HG02588 (cell line): ENCODE results near the gene ADGRB3.
"Not testable (repeated sequence)": the region's sequence is repeated elsewhere in the genome, so short reads cannot be mapped to it uniquely, and the experiment has no call there.

ENCODE experiments used
- ATAC-seq: cut with Tn5 transposase; IDR thresholded peaks from one replicate; pipeline ENCODE4 v1.9.1; 2021; ENCODE audit warnings: mild to moderate bottlenecking, moderate library complexity; ENCODE audit not compliant: unreplicated experiment

The ADGRB3 gene

DNA sequence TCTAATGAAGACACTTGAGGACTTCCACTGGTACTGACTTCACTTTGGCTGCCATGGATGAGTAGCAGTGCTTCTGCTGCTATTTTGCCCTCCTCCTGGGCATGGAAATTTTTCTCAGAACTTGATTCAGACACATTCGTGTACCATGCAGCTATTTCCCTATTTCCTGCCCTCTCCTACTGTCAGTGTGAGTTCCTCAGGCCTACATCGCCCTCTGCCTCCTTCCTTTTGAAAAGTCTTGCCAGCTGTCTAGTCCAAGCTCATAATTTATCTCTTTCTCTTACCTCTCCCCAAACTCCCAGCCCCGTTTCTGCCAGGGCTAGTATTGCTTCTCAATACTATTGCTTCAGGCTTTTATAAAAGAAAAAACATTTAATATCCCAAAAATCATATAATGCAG is 470.2 kb downstream of the ADGRB3 start:
- no peak for ATAC-seq

DNA sequence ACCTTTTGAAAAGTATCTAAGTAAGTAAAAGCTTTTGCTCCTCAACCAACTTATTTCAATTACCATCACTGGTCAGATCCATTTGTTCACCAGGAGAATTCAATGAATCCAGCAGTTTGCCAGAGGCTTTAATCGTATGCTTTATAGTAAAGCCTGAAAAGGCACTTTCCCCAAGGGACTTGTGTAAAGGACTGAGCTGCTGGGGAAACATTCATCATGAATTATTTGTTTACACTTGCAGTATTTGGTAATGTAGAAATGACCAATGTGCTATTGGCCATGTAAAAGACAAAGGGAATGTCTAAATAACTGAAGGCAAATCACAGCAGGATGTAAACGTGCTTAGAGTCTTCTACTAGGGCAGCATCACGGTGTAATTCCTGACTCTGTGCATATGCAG is 471.4 kb downstream of the ADGRB3 start:
- ATAC-seq, result no peak

DNA sequence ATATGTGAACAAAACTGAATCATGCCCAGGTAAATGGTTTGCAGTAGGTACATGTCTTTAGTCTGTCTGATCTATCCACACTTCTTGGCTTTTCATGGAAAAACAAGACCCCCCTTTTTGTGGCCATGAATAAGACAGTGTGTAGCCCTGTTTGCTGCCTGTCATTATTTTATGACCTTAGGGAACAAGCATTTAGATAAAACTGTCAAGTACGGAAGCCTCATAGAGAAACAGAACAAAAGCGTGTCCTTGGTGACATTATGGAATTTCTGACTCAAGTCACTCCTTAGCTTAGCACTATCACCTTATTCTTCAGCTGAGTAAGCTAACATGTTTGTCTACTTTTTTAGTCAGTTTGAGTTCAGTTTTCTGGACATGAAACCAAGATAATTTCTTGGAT is 476.2 kb downstream of the ADGRB3 start:
- no peak for ATAC-seq

DNA sequence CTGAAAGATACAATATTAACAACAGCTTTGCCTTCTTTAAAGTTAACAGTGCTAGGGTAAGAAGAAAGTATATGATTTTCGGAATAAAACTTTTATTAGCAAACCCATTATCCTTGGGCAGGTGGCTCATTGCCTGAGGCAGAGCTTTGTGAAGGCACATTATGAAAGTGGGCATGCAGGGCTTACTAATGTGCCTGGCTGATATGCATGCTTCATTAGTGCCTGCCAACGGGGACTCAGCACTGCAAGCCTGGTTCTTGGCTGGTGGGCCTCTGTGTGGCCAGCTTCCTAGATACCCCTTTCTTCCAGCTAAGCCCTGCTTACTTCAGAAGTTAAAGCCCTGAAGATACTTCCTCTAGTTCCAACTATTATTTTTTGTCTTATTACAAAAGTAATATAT is 481.6 kb downstream of the ADGRB3 start:
- ATAC-seq, result no peak

DNA sequence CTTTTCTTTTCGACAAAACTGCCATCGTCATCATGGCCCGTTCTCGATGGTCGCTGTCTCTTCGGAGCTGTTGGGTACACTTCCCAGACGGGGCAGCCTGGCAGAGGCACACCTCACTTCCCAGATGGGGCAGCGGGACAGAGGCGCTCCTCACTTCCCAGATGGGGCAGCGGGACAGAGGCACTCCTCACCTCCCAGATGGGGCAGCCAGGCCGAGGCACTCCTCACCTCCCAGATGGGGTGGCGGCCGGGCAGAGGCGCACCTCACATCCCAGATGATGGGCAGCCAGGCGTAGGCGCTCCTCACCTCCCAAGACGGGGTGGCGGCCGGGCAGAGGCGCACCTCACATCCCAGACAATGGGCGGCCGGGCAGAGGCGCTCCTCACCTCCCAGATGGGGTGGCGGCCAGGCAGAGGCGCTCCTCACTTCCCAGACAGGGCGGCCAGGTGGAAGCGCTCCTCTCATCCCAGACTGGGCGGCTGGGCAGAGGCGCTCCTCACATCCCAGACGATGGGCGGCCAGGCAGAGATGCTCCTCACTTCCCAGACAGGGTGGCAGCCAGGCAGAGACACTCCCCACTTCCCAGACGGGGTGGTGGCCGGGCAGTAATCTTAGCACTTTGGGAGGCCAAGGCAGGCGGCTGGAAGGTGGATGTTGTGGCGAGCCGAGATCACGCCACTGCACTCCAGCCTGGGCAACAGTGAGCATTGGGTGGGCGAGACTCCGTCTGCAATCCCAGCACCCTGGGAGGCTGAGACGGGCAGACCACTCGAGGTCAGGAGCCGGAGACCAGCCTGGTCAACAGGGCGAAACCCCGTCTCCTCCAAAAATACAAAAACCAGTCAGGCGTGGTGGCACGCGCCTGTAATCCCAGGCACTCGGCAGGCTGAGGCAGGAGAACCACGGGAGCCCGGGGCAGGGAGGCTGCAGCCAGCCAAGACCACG is 486.7 kb downstream of the ADGRB3 start:
- not testable (repeated sequence) for ATAC-seq

DNA sequence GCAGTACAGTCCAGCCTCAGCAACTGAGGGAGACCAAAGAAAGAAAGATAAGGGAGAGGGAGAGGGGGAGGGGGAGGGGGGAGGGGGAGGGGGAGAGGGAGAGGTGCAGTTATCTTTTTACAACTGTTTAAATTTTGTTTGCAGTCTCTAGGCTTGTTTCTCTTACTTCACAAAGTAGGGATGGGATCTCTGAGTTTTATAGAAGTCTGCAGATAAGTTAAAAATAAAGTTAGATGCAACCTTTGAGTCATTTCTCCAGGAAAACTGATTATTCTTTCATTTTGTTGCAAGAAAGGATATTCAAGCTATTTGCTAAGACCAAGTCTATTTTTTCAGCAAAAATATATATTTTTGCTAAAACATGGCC is 487.3 kb downstream of the ADGRB3 start:
- no peak for ATAC-seq

DNA sequence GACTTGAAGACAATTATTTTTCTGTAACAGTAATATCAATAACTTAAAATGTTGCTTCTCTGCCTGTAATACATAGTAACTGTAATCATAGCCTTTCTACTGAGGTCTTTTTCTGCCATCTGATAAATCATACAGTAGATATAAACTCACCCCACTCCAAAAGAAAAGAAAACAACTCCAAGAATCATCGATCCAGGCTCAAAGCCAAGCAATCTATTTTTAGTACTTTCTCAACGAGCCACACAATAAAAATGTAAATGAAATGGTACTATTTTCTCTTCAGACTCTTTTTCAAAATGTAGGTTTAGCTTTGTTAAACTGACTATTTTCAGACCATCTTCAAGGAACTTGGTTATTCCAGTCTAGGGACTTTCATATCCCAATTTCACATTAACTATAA is 493.3 kb downstream of the ADGRB3 start:
- no peak for ATAC-seq

DNA sequence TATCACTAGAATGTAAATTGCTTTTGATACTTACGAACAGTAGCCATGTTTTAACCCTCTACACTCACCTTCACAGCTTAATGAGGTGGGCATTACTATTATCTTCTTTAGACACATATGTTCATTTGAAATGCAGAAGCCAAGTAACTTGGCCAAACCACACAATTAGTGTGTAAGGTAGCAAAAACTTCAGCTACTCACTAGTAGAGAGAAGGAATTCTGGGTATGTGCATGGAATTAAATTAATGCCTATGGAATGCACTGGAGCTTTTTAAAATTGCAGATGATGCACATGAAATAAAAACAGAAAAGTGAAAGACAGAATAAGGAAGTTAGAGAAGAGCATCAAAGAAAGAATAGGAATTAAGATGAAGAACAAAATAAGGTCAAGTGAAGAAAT is 494.0 kb downstream of the ADGRB3 start:
- no peak for ATAC-seq

DNA sequence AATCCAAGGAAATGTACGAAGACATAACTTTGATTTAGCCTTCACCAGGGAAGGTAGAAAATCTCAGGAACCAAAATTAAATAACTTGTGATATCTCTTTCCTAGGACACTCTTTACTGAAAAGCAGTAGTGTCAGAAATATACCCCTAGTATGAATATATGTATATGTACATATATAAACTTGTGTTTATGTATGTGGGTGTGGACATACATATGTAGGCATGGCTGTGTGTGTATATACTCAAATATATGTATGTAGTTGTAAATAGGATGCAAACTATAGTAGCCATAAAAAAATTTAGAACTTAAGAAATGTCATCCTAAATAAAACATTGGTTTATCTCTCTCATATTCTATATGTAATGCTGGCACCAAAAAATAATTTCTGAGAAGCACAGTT is 500.8 kb downstream of the ADGRB3 start:
- ATAC-seq, result no peak

DNA sequence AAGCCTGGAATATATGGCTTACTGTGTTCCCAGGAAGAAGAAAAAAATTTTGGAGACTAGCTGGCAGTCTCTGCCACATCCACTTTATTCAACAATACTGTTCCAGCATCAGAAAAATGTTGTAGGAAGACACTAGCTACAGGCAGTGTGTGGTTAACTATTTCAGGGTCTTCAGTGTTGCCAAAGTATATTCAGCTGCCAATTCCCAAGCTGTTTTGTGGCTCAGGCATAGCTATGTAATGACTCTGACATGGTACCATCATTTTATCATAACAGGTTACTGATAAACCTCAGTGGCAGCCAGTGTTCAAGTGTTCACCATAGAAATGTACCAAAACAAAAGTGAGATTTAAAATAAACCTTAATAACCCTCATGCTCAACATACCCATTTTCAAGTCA is 503.1 kb downstream of the ADGRB3 start:
- ATAC-seq, result no peak

DNA sequence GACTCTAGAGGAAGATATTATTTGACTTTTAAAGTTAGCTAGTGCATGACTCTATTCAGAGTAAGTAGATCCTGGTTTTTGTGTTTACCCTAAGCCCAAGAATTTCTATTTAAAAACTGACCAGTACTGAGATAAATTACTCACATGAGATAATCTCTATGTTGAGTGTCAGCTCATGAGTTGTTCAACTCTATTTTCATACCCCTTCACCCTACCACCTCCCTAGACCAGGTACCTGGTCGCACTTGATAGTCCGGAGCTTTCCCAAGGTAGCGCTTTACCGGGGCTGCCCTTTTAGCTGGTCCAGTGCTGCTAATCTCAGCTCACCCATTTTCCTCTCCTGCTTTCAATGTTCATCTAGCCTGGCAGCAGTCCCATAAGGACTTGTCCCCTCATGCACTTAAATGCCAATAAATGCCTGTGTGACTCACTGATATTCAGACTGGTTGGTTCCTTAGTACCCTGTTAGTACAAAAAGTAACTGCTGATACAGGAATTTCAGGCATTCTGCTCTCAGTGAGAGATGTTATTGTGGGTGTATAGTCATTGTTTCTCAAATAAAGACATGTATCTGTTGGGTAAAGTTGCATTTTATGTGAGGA is 503.9 kb downstream of the ADGRB3 start:
- ATAC-seq, result no peak

DNA sequence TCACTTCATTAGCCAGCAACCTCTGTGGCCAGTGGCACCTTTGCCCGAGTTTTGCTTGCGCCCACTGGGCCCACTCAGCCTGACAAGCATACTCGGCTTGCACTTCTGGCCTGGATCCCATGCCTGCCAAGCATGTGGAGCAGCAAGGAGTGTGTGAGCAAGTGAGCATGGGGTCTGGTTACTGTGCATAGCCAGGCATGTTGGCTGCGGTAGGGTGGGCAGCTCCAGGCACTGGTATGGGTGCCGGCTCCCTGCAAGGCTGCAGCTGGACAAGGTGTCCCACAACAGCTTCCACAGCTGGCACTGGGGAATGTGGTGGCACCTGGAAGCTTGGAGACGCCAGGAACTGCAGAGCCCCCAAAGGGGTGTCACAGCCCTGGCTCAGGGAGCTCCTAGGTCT is 510.0 kb downstream of the ADGRB3 start:
- ATAC-seq, result no peak

DNA sequence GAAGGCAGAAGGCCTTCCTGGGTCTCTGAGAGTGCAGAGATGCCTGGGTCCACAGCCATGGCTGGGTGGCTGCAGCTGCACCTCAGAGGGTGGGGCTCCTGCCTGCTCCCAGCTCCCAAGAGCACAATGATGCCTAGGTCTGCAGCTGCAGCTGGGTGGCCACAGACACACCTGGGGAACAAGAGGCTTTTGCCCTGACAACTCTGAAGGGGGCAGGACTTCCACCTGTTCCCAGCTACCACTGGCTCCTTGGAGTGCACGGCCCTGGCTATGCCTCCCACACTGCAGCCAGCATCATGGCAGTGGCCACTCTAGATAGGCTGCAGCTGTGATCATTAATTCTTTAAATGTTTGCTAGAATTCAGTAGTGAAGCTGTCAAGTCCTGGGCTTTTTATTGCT is 511.3 kb downstream of the ADGRB3 start:
- ATAC-seq, result no peak

DNA sequence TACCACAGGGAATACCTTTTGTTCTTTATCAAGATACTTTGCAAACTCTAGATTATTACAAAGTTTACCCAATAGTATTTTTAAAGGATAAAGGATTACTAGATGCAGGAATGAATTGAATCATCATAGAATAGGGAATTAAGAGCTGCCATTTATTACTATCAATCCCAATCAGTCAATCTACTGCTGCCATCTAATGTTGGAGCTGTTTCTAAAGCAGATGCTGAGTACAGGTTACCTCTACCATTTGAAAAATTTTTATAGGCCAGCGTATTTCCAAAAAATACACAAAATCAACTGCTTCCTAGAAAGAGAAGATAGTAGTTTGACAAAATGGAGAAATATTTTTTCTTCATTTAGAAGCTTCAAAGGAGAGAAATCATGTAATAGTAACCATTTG is 520.4 kb downstream of the ADGRB3 start:
- ATAC-seq, result no peak

DNA sequence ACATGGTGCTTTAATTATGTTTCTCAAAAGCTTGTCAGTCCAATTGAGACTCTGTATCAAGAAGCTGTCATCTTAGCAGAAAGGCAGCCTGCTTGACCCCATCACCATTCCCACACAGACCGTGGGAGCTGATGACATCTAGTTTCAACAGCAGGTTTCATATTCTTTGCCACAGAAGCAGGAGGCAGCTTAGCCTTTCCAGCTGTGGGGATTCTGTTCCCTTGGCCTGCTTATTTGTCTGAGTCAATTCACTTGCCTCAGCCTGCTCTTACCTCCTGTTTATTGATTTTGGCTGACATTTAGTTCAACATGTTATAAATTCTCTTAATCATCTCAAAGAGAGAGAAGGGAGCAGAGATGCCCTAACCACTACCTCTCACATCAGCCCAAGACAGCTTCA is 527.7 kb downstream of the ADGRB3 start:
- ATAC-seq, result no peak

DNA sequence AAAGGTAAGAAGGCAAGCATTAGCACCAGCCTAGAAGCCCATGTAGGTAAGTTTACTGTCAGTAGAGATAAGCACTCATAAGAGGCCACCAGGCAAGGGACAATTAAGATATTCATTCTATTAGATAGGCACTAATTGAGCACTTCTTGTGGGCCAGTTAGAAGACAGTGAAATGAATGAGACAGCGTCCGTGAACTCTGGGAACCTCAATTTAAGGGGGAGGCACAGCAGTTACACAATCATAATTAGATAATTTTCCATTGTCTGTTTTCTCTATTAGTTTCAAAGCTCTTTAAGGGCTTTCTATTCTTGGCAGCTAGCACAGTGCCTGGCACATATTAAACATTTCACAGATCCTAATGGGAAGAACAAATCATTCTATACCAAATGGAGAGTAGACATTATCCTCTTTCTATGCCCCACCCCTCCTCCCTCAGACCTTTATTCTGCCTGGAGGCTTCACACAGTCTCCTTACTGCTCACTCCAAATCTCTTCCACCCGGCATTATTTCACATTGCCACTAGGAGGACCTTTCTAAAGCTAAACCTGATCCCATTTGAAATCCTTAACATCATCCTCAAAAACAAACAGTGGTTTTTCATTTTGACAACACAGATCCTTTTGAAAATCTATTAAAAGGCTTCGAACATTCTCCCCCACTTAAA is 529.6 kb downstream of the ADGRB3 start:
- ATAC-seq, result no peak

DNA sequence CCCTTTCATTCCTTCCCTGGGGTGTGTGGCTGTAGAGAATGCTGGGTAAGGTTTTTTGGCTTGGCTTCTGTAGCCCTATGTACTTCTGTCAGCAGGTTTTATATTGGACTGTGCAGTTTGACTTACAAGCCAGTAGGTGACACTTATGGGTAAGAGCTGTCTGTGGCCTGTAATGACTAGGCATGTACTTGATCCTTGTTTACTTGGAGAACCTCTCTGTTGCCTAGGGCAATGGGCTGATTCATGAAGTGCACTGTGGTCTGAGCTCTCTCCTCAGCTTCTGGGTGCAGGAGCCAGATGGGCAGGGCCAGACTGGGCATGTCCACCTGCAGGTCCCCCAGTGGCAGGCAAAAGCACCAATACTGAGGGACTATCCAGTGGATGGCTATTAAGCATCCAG is 544.6 kb downstream of the ADGRB3 start:
- no peak for ATAC-seq

DNA sequence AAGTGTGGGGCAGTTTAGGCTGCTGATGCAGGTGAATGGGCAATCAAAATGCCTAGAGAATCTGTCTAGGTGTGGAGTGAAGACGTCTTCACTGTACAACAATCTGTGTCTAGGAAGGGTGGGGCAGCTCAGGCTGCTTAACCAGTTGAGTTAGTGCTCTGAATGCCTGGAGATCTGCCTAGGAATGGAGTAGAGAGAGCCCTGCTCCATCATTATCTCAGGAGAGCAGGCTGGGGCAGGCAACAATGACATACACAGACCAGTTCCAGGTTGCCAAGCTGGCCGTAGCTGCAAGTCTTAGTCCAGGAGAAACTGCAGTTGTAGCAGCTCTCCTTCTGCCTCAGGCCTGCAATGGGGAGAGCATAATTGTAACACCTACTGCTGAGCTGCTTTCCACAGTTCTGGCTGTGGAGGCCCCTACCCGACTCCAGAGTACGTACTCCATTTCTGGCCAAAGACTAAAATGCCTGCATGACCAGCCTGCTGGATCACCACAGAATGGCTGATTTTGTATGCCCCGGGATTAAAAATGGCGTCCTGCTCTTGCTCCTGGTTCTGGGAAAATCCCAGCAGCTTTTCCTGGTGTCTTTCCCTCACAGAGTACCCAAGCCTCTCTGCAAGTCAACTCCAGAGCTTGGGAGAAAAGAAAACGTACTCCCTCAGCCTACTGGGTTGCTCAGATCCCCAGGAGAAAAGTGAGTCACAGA is 545.4 kb downstream of the ADGRB3 start:
- ATAC-seq, result no peak

DNA sequence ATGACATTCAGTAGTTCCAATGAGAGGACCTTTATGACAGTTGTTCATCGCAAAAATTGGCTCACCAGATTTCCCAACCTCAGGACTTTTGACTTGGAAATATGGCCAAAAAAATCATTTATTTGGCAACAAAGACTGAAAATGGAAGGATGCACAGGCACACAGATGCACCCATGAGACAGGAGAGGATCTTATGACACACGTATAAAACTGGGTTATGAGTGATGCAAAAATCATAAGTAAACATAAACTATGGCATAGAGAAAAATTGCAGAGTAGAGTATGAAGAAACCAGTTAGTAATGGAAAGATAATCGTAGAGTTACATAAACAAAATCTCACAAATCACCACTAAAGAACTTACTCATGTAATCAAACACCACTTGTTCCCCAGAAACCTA is 546.9 kb downstream of the ADGRB3 start:
- no peak for ATAC-seq

DNA sequence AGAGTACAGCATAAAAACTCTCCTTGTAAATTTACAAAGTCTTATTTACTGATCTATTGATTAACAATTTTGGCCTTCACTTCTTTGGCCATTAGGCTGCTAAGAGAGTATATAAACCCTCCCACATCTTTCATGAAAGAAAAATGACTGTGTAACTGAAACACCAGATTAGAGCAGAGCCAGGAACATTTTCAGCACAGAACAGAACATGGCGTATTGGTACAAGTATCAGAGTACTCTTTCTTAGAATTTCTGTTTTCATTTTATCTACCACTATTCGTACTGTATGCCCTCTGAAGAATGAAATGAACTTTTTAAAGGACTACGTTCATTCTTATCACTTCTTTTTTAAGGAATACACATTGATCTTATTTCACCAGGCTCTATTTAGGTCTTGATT is 550.2 kb downstream of the ADGRB3 start:
- ATAC-seq, result no peak

DNA sequence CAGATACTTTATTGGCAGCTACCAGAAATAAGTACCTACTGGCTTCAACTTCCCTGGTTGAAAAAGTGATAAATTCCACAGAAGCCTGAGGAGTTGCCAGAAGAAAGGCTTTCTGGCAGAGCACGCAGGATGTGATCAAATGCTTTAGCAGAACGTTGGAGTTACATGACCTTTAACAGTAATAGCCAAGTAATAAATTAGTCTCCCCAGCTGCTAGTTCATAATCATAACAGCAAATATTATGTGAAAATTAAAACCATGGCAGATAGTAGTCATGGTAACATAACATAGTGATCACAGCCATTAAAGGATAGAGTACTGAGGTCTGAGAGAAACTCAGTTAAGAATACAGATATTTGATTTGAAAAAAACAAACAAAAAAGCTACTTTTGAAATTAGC is 567.7 kb downstream of the ADGRB3 start:
- no peak for ATAC-seq
